A673 (cell line): ENCODE results near the gene QRFP. TPM values are rescaled to one million over a fixed set of nuclear protein-coding genes. Genes with fewer than 3 reads are reported as not detected.

Source experiments
- BruUV-seq: library from RNA; stranded (reverse); fragments of 400-500 nt; replicated peaks from 2 replicates; lab custom pipeline; 2021; lab: Mats Ljungman, UMichigan
- CTCF ChIA-PET: fragments of 300-600 bp; sonication (Branson Sonifier 250); formaldehyde crosslinking; loops from one replicate; lab custom pipeline; 2022; ENCODE audit warnings: antibody characterized with exemption; lab: Charles Lee
- POLR2A ChIA-PET: fragments of 300-600 bp; sonication (Branson Sonifier 250); formaldehyde crosslinking; loops from one replicate; lab custom pipeline; 2022; ENCODE audit warnings: antibody characterized with exemption; ENCODE audit not compliant: low non-redundant PET; lab: Charles Lee
- DNase-seq: peaks from one replicate; pipeline ENCODE4 v3.0.0-alpha.2; 2015; ENCODE audit warnings: low spot score
- H3K27ac ChIP-seq: fragments of 200-600 bp; sonication (generic); 2 replicates; pipeline ENCODE4 v1.5.1; 2016; ENCODE audit warnings: mixed run types, low read depth, mild to moderate bottlenecking, mixed read lengths, antibody characterized with exemption, low read length; ENCODE audit not compliant: poor library complexity, severe bottlenecking
- H3K27me3 ChIP-seq: fragments of 200-600 bp; sonication (generic); replicated peaks from 2 replicates; pipeline ENCODE4 v1.6.1; 2017; ENCODE audit warnings: mixed run types, low read depth, mild to moderate bottlenecking, mixed read lengths, antibody characterized with exemption, low read length; ENCODE audit not compliant: insufficient read depth, poor library complexity
- H3K36me3 ChIP-seq: fragments of 200-600 bp; sonication (generic); 2 replicates; pipeline ENCODE4 v1.6.1; 2016; ENCODE audit warnings: mixed run types, mild to moderate bottlenecking, mixed read lengths, antibody characterized with exemption, low read length; ENCODE audit not compliant: insufficient read depth, poor library complexity, severe bottlenecking
- H3K4me1 ChIP-seq: fragments of 200-600 bp; sonication (generic); 2 replicates; pipeline ENCODE4 v1.6.1; 2017; ENCODE audit warnings: mixed run types, mild to moderate bottlenecking, mixed read lengths, antibody characterized with exemption, low read length; ENCODE audit not compliant: insufficient read depth, poor library complexity, severe bottlenecking
- H3K4me3 ChIP-seq: fragments of 200-600 bp; sonication (generic); 2 replicates; pipeline ENCODE4 v1.5.1; 2016; ENCODE audit warnings: low read depth, mixed run types, mild to moderate bottlenecking, mixed read lengths, low read length; ENCODE audit not compliant: poor library complexity, severe bottlenecking
- H3K9me3 ChIP-seq: fragments of 200-600 bp; sonication (generic); 2 replicates; pipeline ENCODE4 v1.6.1; 2016; ENCODE audit warnings: mixed run types, low read depth, mild to moderate bottlenecking, mixed read lengths, antibody characterized with exemption, low read length; ENCODE audit not compliant: poor library complexity, severe bottlenecking
- CTCF ChIP-seq: fragments of 300-800, 200-600 bp; sonication (generic); conservative IDR thresholded peaks from 2 replicates; pipeline ENCODE4 v1.5.1; 2017; ENCODE audit warnings: low read depth, mild to moderate bottlenecking, antibody characterized with exemption, low read length, moderate library complexity, mixed read lengths
- EZH2 ChIP-seq: fragments of 200-600 bp; sonication (generic); IDR thresholded peaks from 2 replicates; pipeline ENCODE4 v1.6.1; 2017; ENCODE audit warnings: borderline replicate concordance, low read depth, mild to moderate bottlenecking, mixed read lengths, antibody characterized with exemption, low read length; ENCODE audit not compliant: poor library complexity, severe bottlenecking
- intact Hi-C: fragments of 100-400 bp; cut with micrococcal nuclease; formaldehyde crosslinking; loops from one replicate; pipeline ENCODE4 v1.10.0; 2022; ENCODE audit not compliant: unreplicated experiment
- total RNA-seq: library from RNA; stranded (reverse); gene quantifications from 2 replicates; pipeline ENCODE4 v1.2.3, GENCODE V29; 2021

QRFP gene
- total RNA-seq, 1 experiment from 2014 or later: not detected

DNA sequence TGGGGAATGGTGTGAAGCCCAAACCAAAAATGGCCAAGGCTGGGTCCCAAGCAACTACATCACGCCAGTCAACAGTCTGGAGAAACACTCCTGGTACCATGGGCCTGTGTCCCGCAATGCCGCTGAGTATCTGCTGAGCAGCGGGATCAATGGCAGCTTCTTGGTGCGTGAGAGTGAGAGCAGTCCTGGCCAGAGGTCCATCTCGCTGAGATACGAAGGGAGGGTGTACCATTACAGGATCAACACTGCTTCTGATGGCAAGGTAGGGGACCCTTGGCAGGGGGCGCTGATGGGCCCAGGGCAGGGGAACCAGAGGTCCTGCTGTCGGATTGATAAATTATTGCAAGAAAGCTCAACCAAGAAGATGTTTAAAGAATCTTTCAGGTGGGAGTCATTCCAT lies 41.8 kb downstream of the QRFP start:
- peaks cover 39% of the 10 kb centered on the region for H3K36me3 ChIP-seq
- ChIA-PET POLR2A (no interaction called here), CTCF (interaction anchor here (0.5 to 0.6 kb wide), 2 partner anchors 10 to 1087 kb away, joined by 6 to 8 read pairs; no protein-coding TSS in a partner anchor)
- no peaks in the 10 kb centered on the region for H3K27me3 ChIP-seq
- no peak overlapping the region for H3K4me3 ChIP-seq
- intact Hi-C loops: no loop called here
- no peak for TF ChIP-seq EZH2
- TF ChIP-seq CTCF: no peak
- no peak for DNase-seq
- H3K9me3 ChIP-seq: no peaks in the 10 kb centered on the region
- H3K27ac ChIP-seq: no peak overlapping the region
- no TSS peak for BruUV-seq
- peaks cover 13% of the 10 kb centered on the region for H3K4me1 ChIP-seq

DNA sequence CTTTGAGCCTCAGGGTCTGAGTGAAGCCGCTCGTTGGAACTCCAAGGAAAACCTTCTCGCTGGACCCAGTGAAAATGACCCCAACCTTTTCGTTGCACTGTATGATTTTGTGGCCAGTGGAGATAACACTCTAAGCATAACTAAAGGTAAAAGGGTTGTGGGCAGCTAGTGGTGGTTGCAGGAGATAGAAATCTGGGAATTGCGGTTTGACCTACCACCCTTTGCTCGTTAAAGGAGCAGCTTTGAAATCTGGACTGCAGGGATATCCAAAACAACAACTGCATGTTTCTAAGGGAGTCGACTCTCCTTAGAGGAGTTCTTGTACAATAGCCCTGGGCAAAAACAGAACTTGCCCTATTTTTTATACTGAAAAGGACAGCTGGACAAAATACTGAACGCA lies 42.5 kb downstream of the QRFP start:
- Histone ChIP-seq H3K27me3 (no peaks in the 10 kb centered on the region), H3K9me3 (no peaks in the 10 kb centered on the region), H3K4me3 (no peak overlapping the region), H3K4me1 (peaks cover 20% of the 10 kb centered on the region), H3K27ac (no peak overlapping the region), H3K36me3 (peaks cover 38% of the 10 kb centered on the region)
- POLR2A ChIA-PET: no interaction called here
- no TSS peak for BruUV-seq
- CTCF ChIA-PET: interaction anchor here (0.5 to 0.6 kb wide), 2 partner anchors 11 to 1086 kb away, joined by 6 to 8 read pairs; no protein-coding TSS in a partner anchor
- TF ChIP-seq EZH2 (no peak), CTCF (no peak)
- intact Hi-C loops: no loop called here
- DNase-seq: no peak

DNA sequence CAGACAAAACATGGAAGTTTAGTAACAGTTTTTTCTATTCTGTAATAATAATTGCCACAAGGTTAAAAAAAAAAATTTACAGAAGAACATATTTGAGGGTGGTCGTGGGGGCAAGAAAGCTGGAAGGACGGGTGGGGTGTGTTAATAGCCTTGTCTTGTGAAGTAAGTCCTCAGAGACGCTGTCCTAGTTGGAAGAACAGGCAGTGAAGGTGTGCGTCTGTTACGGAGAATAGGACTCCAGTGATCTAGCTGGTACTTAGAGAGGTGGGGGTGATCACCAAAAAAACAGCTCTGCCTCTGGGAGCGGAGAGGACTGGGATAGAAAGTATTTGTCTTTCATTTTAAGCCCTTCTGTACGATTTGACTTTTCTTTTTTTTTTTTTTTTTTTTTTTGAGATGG lies 43.8 kb downstream of the QRFP start:
- TF ChIP-seq EZH2 (no peak), CTCF (no peak)
- CTCF ChIA-PET: interaction anchor here (0.7 kb wide), 1 partner anchor 423 kb away, joined by 4 read pairs; no protein-coding TSS in a partner anchor
- Histone ChIP-seq H3K9me3 (no peaks in the 10 kb centered on the region), H3K4me1 (peaks cover 27% of the 10 kb centered on the region), H3K27ac (no peak overlapping the region), H3K27me3 (no peaks in the 10 kb centered on the region), H3K4me3 (no peak overlapping the region), H3K36me3 (peaks cover 38% of the 10 kb centered on the region)
- BruUV-seq: no TSS peak
- POLR2A ChIA-PET: interaction anchor here (0.6 kb wide), 1 partner anchor 34 kb away, joined by 12 read pairs; no protein-coding TSS in a partner anchor
- intact Hi-C loops: no loop called here
- DNase-seq: no peak
